ENCODE measurements around the gene FOXJ2.

- no peak for TF ChIP-seq CTCF (conservative IDR thresholded peaks at IDR 0.05; ENCODE audit: low read depth, low read length)
- no peak for TF ChIP-seq EZH2 (IDR thresholded peaks at IDR 0.05; ENCODE audit: borderline replicate concordance, low read depth, low read length, poor library complexity, severe bottlenecking)
These were observed 66.7 kb downstream of the FOXJ2 start for GRCh38 chr12:8099235-8099634.
